22Rv1 (cell line): ENCODE results near the gene GRM1.

Source experiments
- CTCF ChIP-seq: fragments of 450-650 bp; IDR thresholded peaks from 2 replicates; pipeline ENCODE4 v1.5.1; 2017; ENCODE audit warnings: mild to moderate bottlenecking
- ZFX ChIP-seq: fragments of 450-650 bp; IDR thresholded peaks from 2 replicates; pipeline ENCODE4 v1.6.1; 2017; ENCODE audit warnings: antibody characterized with exemption, borderline replicate concordance

DNA sequence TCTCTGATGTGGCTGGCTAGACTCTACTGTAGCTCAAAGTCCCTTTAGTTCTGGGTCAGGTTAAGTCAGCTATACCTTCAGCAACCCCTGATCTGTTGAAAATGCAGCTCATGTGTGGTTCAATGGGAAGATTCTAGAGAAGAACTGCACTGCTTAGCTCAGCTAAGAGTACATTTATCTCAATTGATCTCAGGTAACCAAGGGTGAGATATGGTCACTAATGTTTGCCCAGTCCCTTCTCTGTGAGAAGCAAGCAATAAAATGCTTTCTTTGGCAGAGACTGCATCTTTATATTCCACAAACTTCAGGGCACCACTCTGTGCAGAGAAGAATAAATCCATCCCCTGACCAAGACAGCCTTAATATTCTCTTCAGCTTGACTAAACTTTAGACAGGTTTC, 274.1 kb downstream of the GRM1 start:
- TF ChIP-seq CTCF (no peak), ZFX (no peak)
